GM06990 (cell line): ENCODE measurements around the gene HP1BP3.

Experiments used
- DNase-seq: peaks from one replicate; pipeline ENCODE4 v3.0.0-alpha.2; 2011; ENCODE audit not compliant: insufficient read length; ENCODE audit errors: extremely low read depth
- H3K27me3 ChIP-seq: replicated peaks from 2 replicates; pipeline ENCODE4 v1.6.0; 2011; ENCODE audit warnings: low read length; ENCODE audit not compliant: control insufficient read depth, insufficient read depth
- H3K36me3 ChIP-seq: 2 replicates; pipeline ENCODE4 v1.5.1; 2011; ENCODE audit warnings: low read length; ENCODE audit not compliant: control insufficient read depth, insufficient read depth
- H3K4me3 ChIP-seq: replicated peaks from 2 replicates; pipeline ENCODE4 v1.5.1; 2011; ENCODE audit warnings: low read depth, mild to moderate bottlenecking, control low read depth, low read length
- TF ChIP-seq, protein P1 (sequence below): IDR thresholded peaks from 2 replicates; pipeline ENCODE4 v1.5.1; 2011; ENCODE audit warnings: low read length, control low read depth, mild to moderate bottlenecking, inconsistent platforms; ENCODE audit not compliant: insufficient read depth, poor library complexity, severe bottlenecking

The HP1BP3 gene, protein sequence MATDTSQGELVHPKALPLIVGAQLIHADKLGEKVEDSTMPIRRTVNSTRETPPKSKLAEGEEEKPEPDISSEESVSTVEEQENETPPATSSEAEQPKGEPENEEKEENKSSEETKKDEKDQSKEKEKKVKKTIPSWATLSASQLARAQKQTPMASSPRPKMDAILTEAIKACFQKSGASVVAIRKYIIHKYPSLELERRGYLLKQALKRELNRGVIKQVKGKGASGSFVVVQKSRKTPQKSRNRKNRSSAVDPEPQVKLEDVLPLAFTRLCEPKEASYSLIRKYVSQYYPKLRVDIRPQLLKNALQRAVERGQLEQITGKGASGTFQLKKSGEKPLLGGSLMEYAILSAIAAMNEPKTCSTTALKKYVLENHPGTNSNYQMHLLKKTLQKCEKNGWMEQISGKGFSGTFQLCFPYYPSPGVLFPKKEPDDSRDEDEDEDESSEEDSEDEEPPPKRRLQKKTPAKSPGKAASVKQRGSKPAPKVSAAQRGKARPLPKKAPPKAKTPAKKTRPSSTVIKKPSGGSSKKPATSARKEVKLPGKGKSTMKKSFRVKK

DNA sequence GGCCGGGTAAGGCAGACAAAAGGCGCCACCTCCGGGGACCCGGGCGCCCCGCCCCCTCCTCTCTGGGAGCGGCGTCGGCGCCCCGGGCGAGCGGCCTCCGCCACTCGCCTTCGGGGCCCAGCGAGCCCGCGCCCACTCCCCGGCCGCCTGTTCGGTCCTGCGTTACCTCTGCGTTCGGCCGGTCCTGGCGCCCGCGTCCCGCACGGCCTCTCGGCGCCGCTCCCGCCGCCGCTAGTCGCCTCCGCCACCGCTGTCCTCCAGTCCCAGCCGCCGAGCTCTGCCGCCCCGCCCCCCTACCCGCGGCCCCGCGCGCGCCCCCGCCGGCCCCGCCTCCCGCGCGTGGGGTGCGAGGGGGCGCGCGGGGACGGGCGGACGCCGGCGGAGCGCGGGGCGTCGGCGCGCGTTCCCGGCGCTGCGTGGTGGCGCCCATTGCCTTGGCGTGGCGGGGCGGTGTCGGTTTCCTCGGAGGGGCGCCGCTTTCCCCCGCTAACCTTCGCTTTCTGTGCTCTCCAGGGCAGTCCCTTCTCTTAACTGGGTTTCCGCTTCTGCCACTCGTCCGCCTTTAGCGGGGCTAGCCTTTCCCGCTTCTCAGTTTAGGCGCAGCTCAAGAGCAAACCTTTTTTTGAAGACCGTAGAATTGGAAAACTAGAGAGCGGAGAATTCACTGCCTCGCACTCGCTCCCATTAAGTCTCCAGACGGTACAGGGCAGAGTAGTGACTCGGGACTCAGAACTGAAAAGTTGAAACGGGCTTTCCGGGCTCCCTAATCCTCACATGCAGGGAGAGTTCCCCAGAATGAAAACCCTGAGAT is at the start of gene HP1BP3:
Gene HP1BP3, minus strand, starts transcription at position 279 of the 811 bp plus-strand sequence. CDS start 6,867 bp downstream, outside the sequence.
- H3K36me3 ChIP-seq = no peaks in the 10 kb centered on the region
- TF ChIP-seq, protein P1, sequence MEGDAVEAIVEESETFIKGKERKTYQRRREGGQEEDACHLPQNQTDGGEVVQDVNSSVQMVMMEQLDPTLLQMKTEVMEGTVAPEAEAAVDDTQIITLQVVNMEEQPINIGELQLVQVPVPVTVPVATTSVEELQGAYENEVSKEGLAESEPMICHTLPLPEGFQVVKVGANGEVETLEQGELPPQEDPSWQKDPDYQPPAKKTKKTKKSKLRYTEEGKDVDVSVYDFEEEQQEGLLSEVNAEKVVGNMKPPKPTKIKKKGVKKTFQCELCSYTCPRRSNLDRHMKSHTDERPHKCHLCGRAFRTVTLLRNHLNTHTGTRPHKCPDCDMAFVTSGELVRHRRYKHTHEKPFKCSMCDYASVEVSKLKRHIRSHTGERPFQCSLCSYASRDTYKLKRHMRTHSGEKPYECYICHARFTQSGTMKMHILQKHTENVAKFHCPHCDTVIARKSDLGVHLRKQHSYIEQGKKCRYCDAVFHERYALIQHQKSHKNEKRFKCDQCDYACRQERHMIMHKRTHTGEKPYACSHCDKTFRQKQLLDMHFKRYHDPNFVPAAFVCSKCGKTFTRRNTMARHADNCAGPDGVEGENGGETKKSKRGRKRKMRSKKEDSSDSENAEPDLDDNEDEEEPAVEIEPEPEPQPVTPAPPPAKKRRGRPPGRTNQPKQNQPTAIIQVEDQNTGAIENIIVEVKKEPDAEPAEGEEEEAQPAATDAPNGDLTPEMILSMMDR = no peak
- H3K27me3 ChIP-seq = no peaks in the 10 kb centered on the region
- peak; percentile 86 for DNase-seq
- peak within 1 kb of the TSS; percentile 80 for H3K4me3 ChIP-seq

- Histone ChIP-seq H3K4me3 (no peak overlapping the region), H3K36me3 (peaks cover 1% of the 10 kb centered on the region; the same call in 1 of the 2 replicates), H3K27me3 (no peaks in the 10 kb centered on the region)
- no peak for DNase-seq
- TF ChIP-seq, protein P1 = no peak
Measured at GRCh38 chr1:20836230-20836629, 49.1 kb upstream of the HP1BP3 start.

DNA sequence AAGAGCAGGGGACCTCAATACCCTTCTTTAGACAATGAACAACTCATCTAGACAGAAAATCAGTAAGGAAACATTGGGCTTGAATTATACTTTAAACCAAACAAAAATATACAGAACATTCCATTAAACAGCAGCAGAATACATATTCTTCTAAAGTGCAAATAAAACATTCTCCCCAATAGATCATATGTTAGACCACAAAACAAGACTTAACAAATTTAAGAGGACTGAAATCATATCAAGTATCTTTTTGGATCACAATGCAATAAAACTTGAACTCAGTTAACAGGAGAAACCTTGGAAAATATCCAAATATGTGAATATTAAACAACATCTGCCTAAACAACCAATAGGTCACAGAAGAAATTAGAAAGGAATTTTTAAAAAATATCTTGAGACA is 47.7 kb upstream of the HP1BP3 start:
- H3K36me3 ChIP-seq = peaks cover 1% of the 10 kb centered on the region; the same call in 1 of the 2 replicates
- TF ChIP-seq, protein P1 = no peak
- H3K4me3 ChIP-seq = no peak overlapping the region
- H3K27me3 ChIP-seq = no peaks in the 10 kb centered on the region
- DNase-seq = no peak

DNA sequence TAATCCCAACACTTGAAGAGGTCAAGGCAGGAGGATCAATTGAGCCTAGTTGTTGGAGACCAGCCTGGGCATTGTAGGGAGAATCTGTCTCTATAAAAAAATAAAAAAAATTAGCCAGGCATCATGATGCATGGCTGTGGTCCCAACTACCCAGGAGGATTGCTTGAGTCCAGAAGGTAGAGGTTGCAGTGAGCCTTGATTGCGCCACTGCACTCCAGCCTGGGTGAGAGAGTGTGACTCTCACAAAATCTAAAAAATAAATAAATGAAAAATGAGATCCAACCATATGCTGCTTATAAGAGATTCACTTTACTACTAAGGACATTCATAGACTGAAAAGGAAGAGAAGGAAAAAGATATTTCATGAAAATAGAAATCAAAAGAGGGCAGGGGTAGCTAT is 47.1 kb upstream of the HP1BP3 start:
- no peak for DNase-seq

GRCh38 chr1:20830378-20830777 is 43.3 kb upstream of the HP1BP3 start:
- Histone ChIP-seq H3K27me3 (no peaks in the 10 kb centered on the region), H3K4me3 (no peak overlapping the region), H3K36me3 (no peaks in the 10 kb centered on the region)
- TF ChIP-seq, protein P1 = no peak
- DNase-seq = no peak

More for the DNA sequence above, 47.1 kb upstream of the HP1BP3 start:
- Histone ChIP-seq H3K27me3 (no peaks in the 10 kb centered on the region), H3K36me3 (peaks cover 1% of the 10 kb centered on the region; the same call in 1 of the 2 replicates), H3K4me3 (no peak overlapping the region)
- TF ChIP-seq, protein P1 = no peak
